Activated CD4-positive, alpha-beta T cell treated with anti-CD3 and anti-CD28 coated beads, Interleukin-2, amount 50 U/mL, for 1 hour (primary cell): ENCODE measurements around the gene CD3G.
"Not testable (repeated sequence)": the region's sequence is repeated elsewhere in the genome, so short reads cannot be mapped to it uniquely, and the experiment has no call there.

ENCODE experiments used
- DNase-seq: peaks from one replicate; pipeline ENCODE4 v3.0.0-alpha.2; 2020

CD3G gene

DNA sequence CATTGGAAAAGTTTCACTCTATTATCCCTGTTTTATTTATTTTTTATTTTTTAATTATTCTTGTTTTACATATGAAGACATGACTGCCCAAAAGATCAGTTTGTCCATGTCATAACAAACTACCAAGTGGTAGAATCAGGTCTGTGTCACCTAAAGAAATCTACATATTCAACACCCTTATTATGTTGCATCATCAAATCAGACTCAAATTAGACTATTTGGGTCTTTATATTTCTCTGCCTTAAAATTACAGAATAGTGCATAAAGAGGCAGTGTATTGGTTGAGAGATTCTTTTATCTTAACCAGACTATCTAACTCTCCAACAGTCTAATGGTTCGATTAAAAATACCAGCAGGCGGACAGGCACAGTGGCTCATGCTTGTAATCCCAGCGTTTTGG lies 38.8 kb downstream of the CD3G start:
- no peak for DNase-seq

DNA sequence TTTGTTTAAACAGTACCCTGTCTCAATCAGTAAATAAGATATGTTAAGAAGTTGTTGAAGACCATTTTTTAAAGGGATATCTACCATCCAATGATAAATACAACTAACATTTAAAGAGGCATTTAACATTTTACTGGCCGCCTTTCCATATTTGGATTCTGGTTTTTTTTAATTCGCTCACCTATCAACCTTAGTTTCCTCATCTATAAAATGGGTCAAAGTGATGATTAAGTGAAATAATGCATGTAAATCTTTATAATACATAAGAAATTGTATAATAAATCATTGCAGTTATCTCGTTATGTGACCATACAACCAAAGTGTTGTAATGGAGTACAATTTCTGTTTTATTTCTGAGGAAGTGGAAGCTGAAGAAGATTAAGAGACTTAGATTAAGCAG lies 39.5 kb downstream of the CD3G start:
- DNase-seq: no peak

DNA sequence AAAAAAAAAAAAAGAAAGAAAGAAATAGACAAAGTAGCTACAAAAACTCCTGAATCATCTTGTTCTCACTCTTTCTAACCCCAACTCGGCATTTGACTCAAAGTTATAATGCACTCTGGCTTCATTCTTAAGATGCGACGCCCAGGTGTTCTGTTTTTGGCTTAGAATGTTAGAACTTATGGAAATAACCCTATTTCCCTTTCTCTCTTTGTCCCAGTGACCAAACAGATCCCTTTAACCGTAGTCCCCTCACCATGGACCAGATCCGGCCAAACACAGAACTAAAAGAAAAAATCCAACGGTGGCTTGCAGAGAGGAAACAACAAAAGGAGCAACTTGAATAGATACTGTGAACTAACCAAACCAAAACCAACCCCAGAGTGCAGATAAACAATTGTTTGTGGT lies 52.0 kb downstream of the CD3G start:
- no peak for DNase-seq

DNA sequence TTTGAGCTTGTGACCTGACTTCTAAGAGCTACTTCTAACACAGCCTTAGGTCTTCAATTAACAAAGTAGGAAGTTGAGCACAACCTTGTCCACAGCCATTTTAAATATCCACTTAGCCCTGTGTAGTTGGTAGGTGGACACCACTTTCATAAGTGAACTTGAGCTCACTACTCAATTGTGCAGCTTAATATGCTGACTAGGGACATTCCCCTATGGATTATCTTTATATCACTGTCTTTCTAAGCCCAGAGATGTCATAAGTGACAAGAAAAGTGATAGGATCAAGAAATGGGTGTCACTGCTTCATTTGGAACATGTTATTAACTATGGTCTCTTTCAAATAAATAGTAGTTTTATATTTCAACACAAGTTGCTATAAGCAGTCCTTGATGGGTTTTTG lies 53.3 kb downstream of the CD3G start:
- no peak for DNase-seq

DNA sequence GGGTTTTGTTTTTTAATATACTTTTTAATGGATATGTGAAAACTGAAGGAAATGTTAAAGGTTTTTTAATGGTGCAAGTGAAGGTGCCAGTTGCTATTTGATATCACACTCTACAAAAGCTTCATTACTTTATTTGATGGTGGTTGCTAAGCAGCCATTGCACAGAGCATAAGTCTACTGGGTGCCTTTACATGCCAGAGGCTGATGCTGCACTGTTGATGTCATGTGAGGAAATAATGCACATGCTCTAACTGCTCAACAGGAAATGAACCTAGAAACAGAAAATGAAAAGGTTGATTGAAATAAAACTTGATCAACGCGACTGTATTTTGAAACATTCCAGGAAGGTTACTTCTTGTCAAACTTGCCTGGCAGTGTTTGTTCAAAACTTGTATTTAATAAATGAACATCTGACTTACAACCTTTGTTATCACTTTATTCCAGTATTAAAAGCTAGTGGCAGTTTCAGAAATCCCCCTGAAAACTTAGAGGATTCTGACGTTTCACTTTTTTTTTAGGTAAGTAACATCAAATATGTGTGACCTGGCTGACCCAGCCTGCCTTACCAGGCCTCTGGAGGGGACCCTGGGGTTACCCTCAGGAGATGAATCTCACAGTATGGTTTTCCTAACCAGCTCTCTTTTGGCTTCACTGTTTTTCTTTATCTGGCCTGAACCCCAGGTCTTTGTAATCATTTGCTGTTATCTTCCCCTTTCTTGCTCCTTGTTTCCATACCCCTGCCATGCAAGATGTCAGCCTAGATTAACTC lies 54.8 kb downstream of the CD3G start:
- DNase-seq: peak; percentile 53

DNA sequence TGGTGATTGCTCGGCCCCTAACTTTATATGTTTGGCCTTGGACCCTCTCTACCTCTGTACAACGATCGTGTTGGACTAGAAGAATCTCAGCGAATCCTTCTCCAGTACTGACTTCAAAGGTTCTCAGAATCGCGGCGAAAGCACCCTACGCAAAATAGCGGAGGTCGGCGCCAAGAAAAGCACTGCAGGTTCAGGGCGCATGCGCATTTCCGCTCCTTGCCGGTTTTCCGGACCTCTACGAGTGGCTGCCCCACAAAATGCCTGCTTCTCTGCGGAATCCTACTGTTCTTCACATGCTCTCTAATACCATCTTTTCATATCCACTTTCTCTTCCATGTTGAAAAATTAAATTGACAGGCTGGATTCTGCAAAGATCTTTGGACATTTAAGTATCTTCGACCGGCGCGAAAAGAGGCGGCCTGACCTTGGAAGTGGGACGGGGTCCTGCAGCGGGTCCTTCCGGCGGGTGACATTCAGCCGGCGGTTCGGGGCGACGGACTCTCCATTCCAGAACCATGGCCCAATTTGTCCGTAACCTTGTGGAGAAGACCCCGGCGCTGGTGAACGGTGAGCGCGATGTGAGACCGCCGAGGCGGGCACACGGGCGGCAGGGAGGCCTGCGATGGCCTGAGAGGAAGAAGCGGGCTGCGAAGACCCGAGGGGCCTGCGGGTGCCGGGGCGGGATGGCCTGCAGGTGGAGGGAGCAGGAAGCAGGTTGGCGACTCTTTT lies 57.2 kb downstream of the CD3G start, which contains the start of gene ATP5MG:
Gene ATP5MG (plus strand): TSS at position 456 of the 729 bp plus-strand sequence. CDS start 60 bp downstream, at position 516.
- peak; percentile 92 for DNase-seq

DNA sequence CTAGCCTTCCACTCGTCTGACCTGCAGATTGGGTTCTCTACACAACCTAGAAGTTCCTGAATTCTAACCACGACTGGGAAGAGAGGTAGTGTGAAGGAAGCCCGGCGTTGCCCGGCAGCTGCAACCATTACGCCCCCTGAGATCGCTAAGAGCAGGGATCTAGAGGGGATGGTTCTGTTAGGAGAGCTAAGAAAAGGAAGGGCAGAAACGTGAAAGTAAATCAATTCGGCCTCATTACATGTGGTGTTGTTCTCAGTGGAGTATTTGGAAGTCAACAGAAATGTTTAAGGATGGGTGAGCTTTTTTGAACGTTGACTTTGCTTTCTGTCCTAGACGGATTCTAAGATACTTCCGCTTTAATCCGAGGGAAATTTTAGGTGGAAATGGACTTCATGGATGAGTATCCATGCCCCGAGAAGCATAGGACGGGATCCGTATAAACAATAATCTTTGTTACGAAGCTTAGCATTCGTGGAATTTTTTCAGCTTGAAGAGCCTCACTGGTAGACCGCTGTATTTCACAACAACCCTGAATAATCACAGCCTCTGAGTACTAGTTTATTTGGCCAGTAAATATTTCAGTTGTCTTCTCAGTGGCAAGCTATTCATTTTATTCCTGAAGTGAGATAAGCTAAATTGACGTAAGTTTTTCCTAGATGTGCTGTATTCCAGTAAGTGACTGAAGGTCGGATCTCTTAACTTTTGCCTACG lies 57.9 kb downstream of the CD3G start:
- DNase-seq: no peak

DNA sequence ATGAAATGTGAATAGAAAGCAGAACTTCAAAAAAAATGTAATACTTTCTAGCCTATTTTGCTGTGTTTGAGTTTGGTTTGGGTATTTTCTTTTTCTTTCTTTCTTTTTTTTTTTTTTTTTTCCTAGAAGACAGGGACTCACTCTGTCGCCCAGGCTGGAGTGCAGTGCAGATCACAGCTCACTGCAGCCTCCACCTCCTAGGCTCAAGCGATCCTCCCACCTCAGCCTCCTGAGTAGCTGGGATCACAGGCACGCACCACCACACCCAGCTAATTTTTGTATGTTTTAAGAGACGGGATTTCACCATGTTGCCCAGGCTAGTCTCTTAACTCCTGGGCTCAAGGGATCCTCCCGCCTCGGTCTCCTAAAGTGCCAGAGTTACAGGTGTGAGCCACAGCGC lies 58.5 kb downstream of the CD3G start:
- not testable (repeated sequence) for DNase-seq
